PC-9 (cell line): ENCODE measurements around the gene PRCP. TPM values are rescaled to one million over a fixed set of nuclear protein-coding genes. Genes with fewer than 3 reads are reported as not detected.
A peak's percentile ranks its signal among the peaks of the same experiment; 100 is the strongest.

Source experiments
- BruUV-seq: library from RNA; stranded (reverse); fragments of 400-500 nt; replicated peaks from 2 replicates; lab custom pipeline; 2021; lab: Mats Ljungman, UMichigan
- CTCF ChIA-PET: fragments of 300-600 bp; sonication (Branson Sonifier 250); formaldehyde crosslinking; loops from one replicate; lab custom pipeline; 2022; ENCODE audit warnings: antibody characterized with exemption; lab: Charles Lee
- POLR2A ChIA-PET: fragments of 300-600 bp; sonication (Branson Sonifier 250); formaldehyde crosslinking; loops from one replicate; lab custom pipeline; 2022; ENCODE audit warnings: antibody characterized with exemption; ENCODE audit not compliant: unreplicated experiment; lab: Charles Lee
- DNase-seq, 2 experiments: peaks; one replicate each; pipeline versions ENCODE4 v3.0.0 to v3.0.0-alpha.2; 2015 to 2022; ENCODE audit warnings: mixed read lengths in 1 of 2
- H2AFZ ChIP-seq: fragments of 200-600 bp; sonication (generic); 2 replicates; pipeline ENCODE4 v1.8.1; 2017; ENCODE audit warnings: antibody characterized with exemption
- H3F3A ChIP-seq: fragments of 200-600 bp; sonication (generic); 2 replicates; pipeline ENCODE4 v1.8.1; 2017; ENCODE audit warnings: antibody characterized with exemption, mild to moderate bottlenecking, low read depth; ENCODE audit not compliant: insufficient read depth
- H3K27ac ChIP-seq: fragments of 200-600 bp; sonication (generic); 2 replicates; pipeline ENCODE4 v1.6.1; 2016; ENCODE audit warnings: mixed run types
- H3K27me3 ChIP-seq: fragments of 200-600 bp; sonication (generic); 2 replicates; pipeline ENCODE4 v1.6.1; 2016; ENCODE audit warnings: low read depth, mixed run types; ENCODE audit not compliant: insufficient read depth
- H3K36me3 ChIP-seq: fragments of 200-600 bp; sonication (generic); 2 replicates; pipeline ENCODE4 v1.6.1; 2016; ENCODE audit warnings: low read depth, mixed run types
- H3K4me1 ChIP-seq: fragments of 200-600 bp; sonication (generic); replicated peaks from 2 replicates; pipeline ENCODE4 v1.6.1; 2016; ENCODE audit warnings: mixed run types; ENCODE audit not compliant: insufficient read depth
- H3K4me2 ChIP-seq: fragments of 200-600 bp; sonication (generic); 2 replicates; pipeline ENCODE4 v1.6.1; 2017; ENCODE audit warnings: mixed run types
- H3K4me3 ChIP-seq: fragments of 200-600 bp; sonication (generic); 2 replicates; pipeline ENCODE4 v1.6.1; 2016; ENCODE audit warnings: mixed run types
- H3K79me2 ChIP-seq: fragments of 200-600 bp; sonication (generic); 2 replicates; pipeline ENCODE4 v1.6.1; 2017; ENCODE audit warnings: low read depth, mixed run types
- H3K9me2 ChIP-seq: fragments of 200-600 bp; sonication (generic); 2 replicates; pipeline ENCODE4 v1.8.1; 2017; ENCODE audit warnings: mild to moderate bottlenecking; ENCODE audit not compliant: insufficient read depth
- H3K9me3 ChIP-seq: fragments of 200-600 bp; sonication (generic); 2 replicates; pipeline ENCODE4 v1.8.1; 2016; ENCODE audit warnings: low read depth; ENCODE audit not compliant: insufficient read depth
- H4K20me1 ChIP-seq: fragments of 200-600 bp; sonication (generic); 2 replicates; pipeline ENCODE4 v1.8.1; 2017; ENCODE audit not compliant: insufficient read depth
- EZH2 ChIP-seq: fragments of 200-600 bp; sonication (generic); IDR thresholded peaks from 2 replicates; pipeline ENCODE4 v1.8.0; 2017; ENCODE audit warnings: antibody characterized with exemption, low read depth
- intact Hi-C: fragments of 100-400 bp; cut with micrococcal nuclease; formaldehyde crosslinking; loops from one replicate; pipeline ENCODE4 v1.10.0; 2022; ENCODE audit not compliant: unreplicated experiment
- total RNA-seq: library from RNA; stranded (reverse); gene quantifications from 2 replicates; pipeline ENCODE4 v1.2.3, GENCODE V29; 2021
- TF ChIP-seq, protein P1 (sequence below): fragments of 200-600 bp; sonication (generic); conservative IDR thresholded peaks from 2 replicates; pipeline ENCODE4 v1.6.1; 2017; ENCODE audit warnings: mixed run types, antibody characterized with exemption, mild to moderate bottlenecking, moderate library complexity

The PRCP gene
- total RNA-seq, 1 experiment from 2014 or later, result 42.7 TPM

DNA sequence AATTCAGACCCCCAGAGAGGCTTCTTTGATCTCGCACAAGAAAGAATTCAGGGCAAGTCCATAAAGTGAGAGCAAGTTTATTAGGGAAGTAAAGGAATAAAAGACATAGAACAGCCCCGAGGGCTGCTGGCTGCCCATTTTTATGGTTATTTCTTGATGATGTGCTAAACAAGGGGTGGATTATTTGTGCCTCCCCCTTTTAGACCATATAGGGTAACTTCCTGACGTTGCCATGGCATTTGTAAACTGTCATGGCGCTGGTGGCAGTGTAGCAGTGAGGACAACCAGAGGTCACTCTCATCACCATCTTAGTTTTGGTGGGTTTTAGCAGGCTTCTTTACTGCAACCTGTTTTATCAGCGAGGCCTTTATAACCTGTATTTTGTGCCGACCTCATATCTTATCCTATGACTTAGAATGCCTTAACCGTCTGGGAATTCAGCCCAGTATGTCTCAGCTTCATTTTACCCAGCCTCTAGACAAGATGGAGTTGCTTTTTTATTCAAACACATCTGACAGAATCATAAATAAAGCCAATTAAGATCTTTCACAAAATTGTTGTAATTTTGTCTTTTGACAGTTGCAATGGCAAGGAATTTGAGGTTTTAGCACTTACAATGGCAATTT, 8.9 kb upstream of the PRCP start:
- CTCF ChIA-PET, result no interaction called here
- DNase-seq, result peak in 1 of 2 experiments; percentile 17

GRCh38 chr11:82908311-82908710, 8.1 kb upstream of the PRCP start:
- Histone ChIP-seq H3K36me3 (no peaks in the 10 kb centered on the region), H3K4me3 (no peak overlapping the region), H3K79me2 (peaks cover 19% of the 10 kb centered on the region; the same call in 1 of the 2 replicates), H3K9me2 (no peaks in the 10 kb centered on the region), H4K20me1 (no peaks in the 10 kb centered on the region), H3F3A (0 out of 2 replicates have a peak, but pooled peaks cover 5% of the 10 kb centered on the region), H2AFZ (no peak overlapping the region), H3K4me1 (no peaks in the 10 kb centered on the region), H3K27me3 (no peaks in the 10 kb centered on the region), H3K4me2 (no peak overlapping the region), H3K27ac (no peak overlapping the region), H3K9me3 (no peaks in the 10 kb centered on the region)
- ChIA-PET CTCF (no interaction called here), POLR2A (no interaction called here)
- intact Hi-C loops, result no loop called here
- TF ChIP-seq, protein P1, sequence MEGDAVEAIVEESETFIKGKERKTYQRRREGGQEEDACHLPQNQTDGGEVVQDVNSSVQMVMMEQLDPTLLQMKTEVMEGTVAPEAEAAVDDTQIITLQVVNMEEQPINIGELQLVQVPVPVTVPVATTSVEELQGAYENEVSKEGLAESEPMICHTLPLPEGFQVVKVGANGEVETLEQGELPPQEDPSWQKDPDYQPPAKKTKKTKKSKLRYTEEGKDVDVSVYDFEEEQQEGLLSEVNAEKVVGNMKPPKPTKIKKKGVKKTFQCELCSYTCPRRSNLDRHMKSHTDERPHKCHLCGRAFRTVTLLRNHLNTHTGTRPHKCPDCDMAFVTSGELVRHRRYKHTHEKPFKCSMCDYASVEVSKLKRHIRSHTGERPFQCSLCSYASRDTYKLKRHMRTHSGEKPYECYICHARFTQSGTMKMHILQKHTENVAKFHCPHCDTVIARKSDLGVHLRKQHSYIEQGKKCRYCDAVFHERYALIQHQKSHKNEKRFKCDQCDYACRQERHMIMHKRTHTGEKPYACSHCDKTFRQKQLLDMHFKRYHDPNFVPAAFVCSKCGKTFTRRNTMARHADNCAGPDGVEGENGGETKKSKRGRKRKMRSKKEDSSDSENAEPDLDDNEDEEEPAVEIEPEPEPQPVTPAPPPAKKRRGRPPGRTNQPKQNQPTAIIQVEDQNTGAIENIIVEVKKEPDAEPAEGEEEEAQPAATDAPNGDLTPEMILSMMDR, result no peak
- no peak for TF ChIP-seq EZH2
- no TSS peak for BruUV-seq
- DNase-seq, result peak in 1 of 2 experiments; percentile 16

More for the DNA sequence above, 8.9 kb upstream of the PRCP start:
- no peak overlapping the region for H3K27ac ChIP-seq
- H3F3A ChIP-seq, result 0 out of 2 replicates have a peak, but pooled peaks cover 5% of the 10 kb centered on the region
- H3K4me3 ChIP-seq, result no peak overlapping the region
- H4K20me1 ChIP-seq, result no peaks in the 10 kb centered on the region
- no peaks in the 10 kb centered on the region for H3K4me1 ChIP-seq
- peaks cover 14% of the 10 kb centered on the region; the same call in 1 of the 2 replicates for H3K79me2 ChIP-seq
- POLR2A ChIA-PET, result no interaction called here
- no peaks in the 10 kb centered on the region for H3K9me2 ChIP-seq
- H3K4me2 ChIP-seq, result no peak overlapping the region
- H3K36me3 ChIP-seq, result peaks cover 3% of the 10 kb centered on the region; the same call in 1 of the 2 replicates
- no peak for TF ChIP-seq EZH2
- TF ChIP-seq, protein P1, result no peak
- intact Hi-C loops, result no loop called here
- H2AFZ ChIP-seq, result no peak overlapping the region
- no TSS peak for BruUV-seq
- H3K27me3 ChIP-seq, result no peaks in the 10 kb centered on the region
- no peaks in the 10 kb centered on the region for H3K9me3 ChIP-seq

- Histone ChIP-seq H3K4me3 (no peak overlapping the region), H3K4me1 (peaks cover 8% of the 10 kb centered on the region), H2AFZ (no peak overlapping the region), H3K9me2 (no peaks in the 10 kb centered on the region), H3K27me3 (no peaks in the 10 kb centered on the region), H3K27ac (no peak overlapping the region), H3K4me2 (no peak overlapping the region), H3K79me2 (peaks cover 28% of the 10 kb centered on the region), H3K36me3 (no peaks in the 10 kb centered on the region), H4K20me1 (no peaks in the 10 kb centered on the region), H3F3A (0 out of 2 replicates have a peak, but pooled peaks cover 5% of the 10 kb centered on the region), H3K9me3 (no peaks in the 10 kb centered on the region)
- intact Hi-C loops, result no loop called here
- no peak for DNase-seq
- ChIA-PET CTCF (no interaction called here), POLR2A (interaction anchor here (0.7 kb wide), 1 partner anchor 825 kb away, joined by 7 read pairs; no protein-coding TSS in a partner anchor)
- TF ChIP-seq EZH2, result no peak
- TF ChIP-seq, protein P1, result no peak
- no TSS peak for BruUV-seq
Measured at GRCh38 chr11:82907371-82907770, 7.1 kb upstream of the PRCP start.
